Motor neuron (in vitro differentiated cells): Measurements from ENCODE around the gene CRYL1. TPM values are rescaled to one million over a fixed set of nuclear protein-coding genes. Genes with fewer than 3 reads are reported as not detected.
A peak's percentile ranks its signal among the peaks of the same experiment; 100 is the strongest.

Experiments
- ATAC-seq, 8 experiments: fragments of 200-7000 bp; cut with Tn5 transposase; replicated peaks in 6 of 8; 2 replicates each; pipeline ENCODE4 v1.8.0; 2021; ENCODE audit warnings: mild to moderate bottlenecking in 8 of 8, moderate library complexity in 8 of 8
- H3K27ac ChIP-seq, 2 donors: fragments of 250-450 bp; sonication (Bioruptor Pico); 2 replicates each; pipeline ENCODE4 v1.9.0; 2021; ENCODE audit warnings: antibody characterized with exemption in 2 of 2, mild to moderate bottlenecking in 2 of 2, moderate library complexity in 1 of 2
- H3K4me1 ChIP-seq, 2 donors: fragments of 250-450 bp; sonication (Bioruptor Pico); replicated peaks in 1 of 2; 2 replicates each; pipeline ENCODE4 v1.6.1; 2021; ENCODE audit warnings: antibody characterized with exemption in 2 of 2, mild to moderate bottlenecking in 2 of 2, moderate library complexity in 1 of 2
- H3K4me3 ChIP-seq, 5 donors: fragments of 250-450 bp; sonication (Bioruptor Pico); 2 replicates each; pipeline ENCODE4 v1.9.0; 2021; ENCODE audit warnings: antibody characterized with exemption in 5 of 5, mild to moderate bottlenecking in 5 of 5, moderate library complexity in 4 of 5
- WGBS, 10 experiments: fragments of 450-650 bp; shearing (Covaris generic); methylation state at CpG; one replicate each; pipeline ENCODE4 v1.0.0; 2022; 5-methylcytosine and 5-hydroxymethylcytosine counted together
- in situ Hi-C, 9 experiments: fragments of 400-800 bp; cut with MboI; loops; one replicate each; pipeline ENCODE4 v1.15.0; 2021; ENCODE audit warnings: low sequenced_read_pairs in 9 of 9, low pct_unique_long_range_greater_than_20kb in 2 of 9; ENCODE audit not compliant: unreplicated experiment in 9 of 9
- total RNA-seq, 8 experiments: library from RNA; unstranded; fragments of 300-600 nt; gene quantifications; 2 replicates each; pipeline versions ENCODE4 v1.2.3 to v1.2.4, GENCODE V29; 2022

CRYL1 gene
- total RNA-seq, 8 experiments from 2014 or later, result 4.6 to 41.5 (median 14.0) TPM

GRCh38 chr13:20420938-20421337, 104.7 kb downstream of the CRYL1 start:
- no peak overlapping the region for H3K4me3 ChIP-seq
- in situ Hi-C loops, result no loop called here
- 57 to 96% (median 88%) methylated on average over 1 to 6 of the region's 6 CpGs; no CpG with 5 or more reads in 1 of the 10 experiments for WGBS, 10 experiments
- no peak for ATAC-seq
- H3K4me1 ChIP-seq, result peaks cover 0 to 8% of the 10 kb centered on the region in 2 donors
- H3K27ac ChIP-seq, result no peak overlapping the region

- WGBS, 10 experiments, result 60 to 100% (median 92%) methylated on average over 1 to 7 of the region's 7 CpGs; no CpG with 5 or more reads in 2 of the 10 experiments
- Histone ChIP-seq H3K4me1 (no peaks in the 10 kb centered on the region), H3K4me3 (no peak overlapping the region), H3K27ac (no peak overlapping the region)
- no peak for ATAC-seq
- in situ Hi-C loops, result no loop called here
These were observed 106.7 kb downstream of the CRYL1 start for GRCh38 chr13:20418953-20419352.

- in situ Hi-C loops, result no loop called here
- WGBS, 10 experiments, result 55 to 100% (median 84%) methylated on average over 1 to 9 of the region's 14 CpGs; no CpG with 5 or more reads in 2 of the 10 experiments
- no peak overlapping the region for H3K4me3 ChIP-seq
- no peaks in the 10 kb centered on the region for H3K4me1 ChIP-seq
- no peak overlapping the region for H3K27ac ChIP-seq
- no peak for ATAC-seq
These were observed 109.4 kb downstream of the CRYL1 start for GRCh38 chr13:20416223-20416745.

GRCh38 chr13:20415694-20416107, 110.0 kb downstream of the CRYL1 start:
- WGBS, 10 experiments, result 92 to 98% (median 95%) methylated on average over 3 to 15 of the region's 27 CpGs; no CpG with 5 or more reads in 5 of the 10 experiments

GRCh38 chr13:20415306-20415679, 110.4 kb downstream of the CRYL1 start:
- Histone ChIP-seq H3K4me3 (no peak overlapping the region), H3K4me1 (no peaks in the 10 kb centered on the region), H3K27ac (no peak overlapping the region)
- WGBS, 10 experiments, result 100% methylated on average over 1 of the region's 31 CpGs; no CpG with 5 or more reads in 9 of the 10 experiments
- ATAC-seq, result no peak
- in situ Hi-C loops, result no loop called here

More at GRCh38 chr13:20415694-20416107, 110.0 kb downstream of the CRYL1 start:
- Histone ChIP-seq H3K4me3 (no peak overlapping the region), H3K4me1 (no peaks in the 10 kb centered on the region), H3K27ac (no peak overlapping the region)
- no peak for ATAC-seq
- in situ Hi-C loops, result no loop called here

- WGBS, 10 experiments, result 17 to 100% (median 80%) methylated on average over 1 to 11 of the region's 45 CpGs; no CpG with 5 or more reads in 4 of the 10 experiments
- no peak overlapping the region for H3K4me3 ChIP-seq
These were observed 110.9 kb downstream of the CRYL1 start for GRCh38 chr13:20414546-20415305.

GRCh38 chr13:20412691-20413355, 112.8 kb downstream of the CRYL1 start:
- peak in 2 of 8 experiments; percentile 36 to 77 for ATAC-seq
- in situ Hi-C loops, result no loop called here
- no peaks in the 10 kb centered on the region for H3K4me1 ChIP-seq
- H3K4me3 ChIP-seq, result no peak overlapping the region
- 43 to 80% (median 58%) methylated on average over 1 to 5 of the region's 7 CpGs; no CpG with 5 or more reads in 1 of the 10 experiments for WGBS, 10 experiments
- H3K27ac ChIP-seq, result no peak overlapping the region

More at GRCh38 chr13:20414546-20415305, 110.9 kb downstream of the CRYL1 start:
- peak in 2 of 8 experiments; percentile 23 to 77 for ATAC-seq
- no peaks in the 10 kb centered on the region for H3K4me1 ChIP-seq
- H3K27ac ChIP-seq, result no peak overlapping the region
- in situ Hi-C loops, result no loop called here

- ATAC-seq, result no peak
- H3K27ac ChIP-seq, result no peak overlapping the region
- no peak overlapping the region for H3K4me3 ChIP-seq
- in situ Hi-C loops, result no loop called here
- 21 to 72% (median 58%) methylated on average over 2 to 6 of the region's 6 CpGs; no CpG with 5 or more reads in 1 of the 10 experiments for WGBS, 10 experiments
- no peaks in the 10 kb centered on the region for H3K4me1 ChIP-seq
These were observed 113.9 kb downstream of the CRYL1 start for GRCh38 chr13:20411638-20412342.

GRCh38 chr13:20410726-20411125, 114.9 kb downstream of the CRYL1 start:
- in situ Hi-C loops, result no loop called here
- no peaks in the 10 kb centered on the region for H3K4me1 ChIP-seq
- no peak overlapping the region for H3K27ac ChIP-seq
- no peak for ATAC-seq
- no peak overlapping the region for H3K4me3 ChIP-seq
- 20 to 100% (median 70%) methylated on average over 1 to 3 of the region's 4 CpGs; no CpG with 5 or more reads in 6 of the 10 experiments for WGBS, 10 experiments

GRCh38 chr13:20408181-20408580, 117.5 kb downstream of the CRYL1 start:
- Histone ChIP-seq H3K4me3 (no peak overlapping the region), H3K27ac (no peak overlapping the region), H3K4me1 (no peaks in the 10 kb centered on the region)
- WGBS, 10 experiments, result 17 to 88% (median 48%) methylated on average over 1 to 6 of the region's 8 CpGs; no CpG with 5 or more reads in 7 of the 10 experiments
- peak in 2 of 8 experiments; percentile 26 to 60 for ATAC-seq
- in situ Hi-C loops, result no loop called here

GRCh38 chr13:20407759-20408158, 117.9 kb downstream of the CRYL1 start:
- WGBS, 10 experiments, result 56 to 100% (median 62%) methylated on average over 1 to 3 of the region's 5 CpGs; no CpG with 5 or more reads in 3 of the 10 experiments
- ATAC-seq, result no peak
- Histone ChIP-seq H3K4me3 (no peak overlapping the region), H3K27ac (no peak overlapping the region), H3K4me1 (no peaks in the 10 kb centered on the region)
- in situ Hi-C loops, result no loop called here

GRCh38 chr13:20405691-20406090, 120.0 kb downstream of the CRYL1 start:
- in situ Hi-C loops, result no loop called here
- no peaks in the 10 kb centered on the region for H3K4me1 ChIP-seq
- ATAC-seq, result peak in 5 of 8 experiments; percentile 27 to 79 (median 59)
- H3K27ac ChIP-seq, result no peak overlapping the region
- WGBS, 10 experiments, result 27 to 100% methylated on average over 2 to 3 of the region's 17 CpGs; no CpG with 5 or more reads in 8 of the 10 experiments
- no peak overlapping the region for H3K4me3 ChIP-seq
